HepG2 (cell line): Measurements from ENCODE around the gene LRRC39. TPM values are rescaled to one million over a fixed set of nuclear protein-coding genes. Genes with fewer than 3 reads are reported as not detected.

Experiments
- ATF1 ChIP-seq: IDR thresholded peaks from 2 replicates; pipeline ENCODE4 v1.6.1; 2016; ENCODE audit warnings: mild to moderate bottlenecking, control low read depth
- BCL6 ChIP-seq: IDR thresholded peaks from 2 replicates; pipeline ENCODE4 v1.6.1; 2016; ENCODE audit warnings: missing genetic modification reagents, missing compliant biosample characterization
- BORCS8-MEF2B ChIP-seq: sonication (generic); formaldehyde crosslinking; IDR thresholded peaks from 2 replicates; pipeline ENCODE4 v1.8.0; 2022; ENCODE audit warnings: mild to moderate bottlenecking, missing genetic modification reagents
- KAT7 ChIP-seq: IDR thresholded peaks from 2 replicates; pipeline ENCODE4 v1.6.1; 2018; ENCODE audit warnings: borderline replicate concordance, missing compliant biosample characterization
- KDM5B ChIP-seq: sonication (generic); formaldehyde crosslinking; IDR thresholded peaks from 2 replicates; pipeline ENCODE4 v1.4.0; 2020; ENCODE audit warnings: missing genetic modification reagents, mild to moderate bottlenecking, borderline replicate concordance
- KDM6A ChIP-seq: IDR thresholded peaks from 2 replicates; pipeline ENCODE4 v1.6.1; 2016; ENCODE audit warnings: low read depth
- KLF12 ChIP-seq: sonication (generic); formaldehyde crosslinking; IDR thresholded peaks from 2 replicates; pipeline ENCODE4 v1.4.0; 2020; ENCODE audit warnings: missing genetic modification reagents, borderline replicate concordance
- MBD4 ChIP-seq: IDR thresholded peaks from 2 replicates; pipeline ENCODE4 v1.6.1; 2012; ENCODE audit warnings: low read length, inconsistent platforms, borderline replicate concordance
- MEIS2 ChIP-seq: sonication (generic); formaldehyde crosslinking; IDR thresholded peaks from 2 replicates; pipeline ENCODE4 v1.9.0; 2021; ENCODE audit warnings: mild to moderate bottlenecking, missing genetic modification reagents
- NR2C2 ChIP-seq: sonication (generic); formaldehyde crosslinking; IDR thresholded peaks from 2 replicates; pipeline ENCODE4 v1.4.0; 2020; ENCODE audit warnings: missing genetic modification reagents, mild to moderate bottlenecking, moderate library complexity, borderline replicate concordance
- RBAK ChIP-seq: sonication (generic); formaldehyde crosslinking; IDR thresholded peaks from 2 replicates; pipeline ENCODE4 v1.5.1; 2020; ENCODE audit warnings: mild to moderate bottlenecking, missing genetic modification reagents
- RBM39 ChIP-seq: fragments of 200-400 bp; formaldehyde crosslinking; IDR thresholded peaks from one replicate; pipeline ENCODE4 v1.6.1; 2018; ENCODE audit warnings: antibody characterized with exemption, mild to moderate bottlenecking, low read depth, low read length; ENCODE audit not compliant: poor library complexity, severe bottlenecking
- REXO4 ChIP-seq: sonication (generic); formaldehyde crosslinking; IDR thresholded peaks from 2 replicates; pipeline ENCODE4 v1.8.0; 2022; ENCODE audit warnings: missing genetic modification reagents, mild to moderate bottlenecking, borderline replicate concordance
- SMYD3 ChIP-seq: sonication (generic); formaldehyde crosslinking; IDR thresholded peaks from 2 replicates; pipeline ENCODE4 v1.8.1; 2023; ENCODE audit warnings: mild to moderate bottlenecking, missing genetic modification reagents
- SP5 ChIP-seq: IDR thresholded peaks from 2 replicates; pipeline ENCODE4 v1.6.1; 2016; ENCODE audit warnings: low read depth, borderline replicate concordance
- TEAD3 ChIP-seq: optimal IDR thresholded peaks from 2 replicates; pipeline ENCODE3; 2016; ENCODE audit warnings: borderline replicate concordance
- TP53 ChIP-seq: sonication (generic); formaldehyde crosslinking; conservative IDR thresholded peaks from 2 replicates; pipeline ENCODE4 v1.4.0; 2020; ENCODE audit warnings: missing genetic modification reagents
- XBP1 ChIP-seq: sonication (generic); formaldehyde crosslinking; IDR thresholded peaks from 2 replicates; pipeline ENCODE4 v1.5.0; 2020; ENCODE audit warnings: missing genetic modification reagents
- ZEB1 ChIP-seq: IDR thresholded peaks from 2 replicates; pipeline ENCODE4 v1.6.1; 2012; ENCODE audit warnings: mild to moderate bottlenecking, low read depth, inconsistent platforms; ENCODE audit not compliant: insufficient replicate concordance
- ZFAT ChIP-seq: sonication (generic); formaldehyde crosslinking; conservative IDR thresholded peaks from 2 replicates; pipeline ENCODE4 v1.8.1; 2023; ENCODE audit warnings: missing genetic modification reagents, inconsistent platforms
- ZNF292 ChIP-seq: sonication (generic); formaldehyde crosslinking; IDR thresholded peaks from 2 replicates; pipeline ENCODE4 v1.8.1; 2022; ENCODE audit warnings: mild to moderate bottlenecking, low read depth, missing genetic modification reagents, borderline replicate concordance
- ZNF670 ChIP-seq: sonication (generic); formaldehyde crosslinking; IDR thresholded peaks from 2 replicates; pipeline ENCODE4 v1.8.0; 2022; ENCODE audit warnings: mild to moderate bottlenecking, missing genetic modification reagents, borderline replicate concordance
- ZNF746 ChIP-seq: sonication (generic); formaldehyde crosslinking; IDR thresholded peaks from 2 replicates; pipeline ENCODE4 v1.8.0; 2022; ENCODE audit warnings: mild to moderate bottlenecking, missing genetic modification reagents
- ZNF841 ChIP-seq: sonication (generic); formaldehyde crosslinking; IDR thresholded peaks from 2 replicates; pipeline ENCODE4 v1.8.1; 2023; ENCODE audit warnings: missing genetic modification reagents, borderline replicate concordance
- polyA plus RNA-seq, 8 experiments: library from polyadenylated mRNA; depleted of rRNA in 3 of 8; stranded (reverse) in 7 of 8; unstranded in 1 of 8; fragments of >200 nt; fragmentation: Illumina TruSeq in 4 of 8; extraction: Trizol in 4 of 8; gene quantifications; 2 replicates each; pipeline versions ENCODE4 v1.2.1 to v1.2.3, GENCODE V29; 2011 to 2016; ENCODE audit warnings: low read depth in 4 of 8, missing spikeins in 1 of 8, mixed read lengths in 1 of 8; ENCODE audit not compliant: insufficient read depth in 1 of 8
- total RNA-seq, 5 experiments: library from RNA; depleted of rRNA; stranded (reverse); fragments of >200 nt; fragmentation: Illumina TruSeq; extraction: Trizol; gene quantifications; 2 replicates each; pipeline ENCODE4 v1.2.3, GENCODE V29; 2016; ENCODE audit warnings: low read depth in 1 of 5
- TF ChIP-seq, protein P1 (sequence below): sonication (generic); formaldehyde crosslinking; IDR thresholded peaks from 2 replicates; pipeline ENCODE4 v1.4.0; 2020; ENCODE audit warnings: missing genetic modification reagents
- TF ChIP-seq, protein P2 (sequence below): IDR thresholded peaks from 2 replicates; pipeline ENCODE4 v1.6.1; 2016; ENCODE audit warnings: missing genetic modification reagents, missing compliant biosample characterization
- TF ChIP-seq, protein P3 (sequence below): sonication (generic); formaldehyde crosslinking; IDR thresholded peaks from 2 replicates; pipeline ENCODE4 v1.8.0; 2022; ENCODE audit warnings: missing genetic modification reagents, mild to moderate bottlenecking, inconsistent platforms, borderline replicate concordance

The LRRC39 gene
- total and polyA plus RNA-seq, 2 of the 13 experiments (the other 11 are each of a cell fraction or from before 2014, with no cell fraction given): 0.07 to 0.32 TPM

DNA sequence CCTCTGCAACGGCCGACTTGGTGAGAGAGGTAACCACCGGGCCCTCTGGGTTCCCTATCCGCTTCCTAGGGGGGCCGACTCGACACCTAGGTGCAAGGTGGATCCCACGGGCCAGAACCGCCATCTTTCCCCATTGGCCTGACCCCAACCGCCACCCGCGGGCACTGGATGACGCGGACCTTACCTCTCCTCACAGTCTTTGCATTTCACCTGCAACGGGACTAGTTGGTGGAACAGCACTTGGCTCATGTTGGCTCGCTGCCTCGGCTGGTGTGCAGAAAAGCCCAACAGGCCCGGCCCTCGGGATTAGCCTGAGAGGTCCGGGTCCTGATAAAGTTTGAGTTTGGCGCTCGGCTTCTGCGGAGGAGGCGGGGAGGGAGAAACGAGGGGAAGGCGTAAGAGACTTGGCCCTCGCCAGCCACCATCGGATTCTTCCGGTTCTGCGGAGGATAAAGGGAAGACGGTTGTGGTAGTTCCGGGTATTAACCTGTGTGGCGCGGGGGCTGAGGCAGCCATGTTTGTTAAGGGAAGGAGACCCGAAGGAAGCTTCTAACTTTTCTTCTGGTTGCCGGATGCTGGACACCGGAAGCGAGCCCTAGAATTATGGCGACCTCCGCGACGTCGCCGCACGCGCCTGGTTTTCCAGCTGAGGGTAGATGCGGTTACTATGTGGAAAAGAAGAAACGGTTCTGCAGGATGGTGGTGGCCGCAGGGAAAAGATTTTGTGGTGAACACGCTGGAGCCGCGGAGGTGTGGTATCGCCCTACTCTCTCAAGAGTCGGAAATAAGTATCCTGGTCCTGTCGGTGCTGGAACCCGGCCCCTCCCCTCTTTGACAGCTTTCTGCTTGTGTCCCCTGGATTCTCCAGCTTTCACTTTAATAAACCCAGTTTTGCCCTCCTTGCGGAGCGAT is 45.2 kb downstream of the LRRC39 start, which contains the start of the genes SASS6 and TRMT13 (continued):
- TF ChIP-seq, protein P1, sequence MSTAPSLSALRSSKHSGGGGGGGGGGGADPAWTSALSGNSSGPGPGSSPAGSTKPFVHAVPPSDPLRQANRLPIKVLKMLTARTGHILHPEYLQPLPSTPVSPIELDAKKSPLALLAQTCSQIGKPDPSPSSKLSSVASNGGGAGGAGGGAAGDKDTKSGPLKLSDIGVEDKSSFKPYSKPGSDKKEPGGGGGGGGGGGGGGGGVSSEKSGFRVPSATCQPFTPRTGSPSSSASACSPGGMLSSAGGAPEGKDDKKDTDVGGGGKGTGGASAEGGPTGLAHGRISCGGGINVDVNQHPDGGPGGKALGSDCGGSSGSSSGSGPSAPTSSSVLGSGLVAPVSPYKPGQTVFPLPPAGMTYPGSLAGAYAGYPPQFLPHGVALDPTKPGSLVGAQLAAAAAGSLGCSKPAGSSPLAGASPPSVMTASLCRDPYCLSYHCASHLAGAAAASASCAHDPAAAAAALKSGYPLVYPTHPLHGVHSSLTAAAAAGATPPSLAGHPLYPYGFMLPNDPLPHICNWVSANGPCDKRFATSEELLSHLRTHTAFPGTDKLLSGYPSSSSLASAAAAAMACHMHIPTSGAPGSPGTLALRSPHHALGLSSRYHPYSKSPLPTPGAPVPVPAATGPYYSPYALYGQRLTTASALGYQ (CRISPR knock-in tag): no peak; the same call in 1 of the 2 replicates
- TF ChIP-seq RBAK: no peak
- TF ChIP-seq MBD4: no peak
- no peak for TF ChIP-seq ZNF292 (CRISPR knock-in tag)
- TF ChIP-seq REXO4 (CRISPR knock-in tag): no peak
- TF ChIP-seq ZNF746 (CRISPR knock-in tag): peak; percentile 84; the same call in 1 of the 2 replicates
- peak; percentile 92 for TF ChIP-seq BORCS8-MEF2B
- TF ChIP-seq KDM5B (CRISPR knock-in tag): peak; percentile 73; the same call in 1 of the 2 replicates
- no peak for TF ChIP-seq XBP1 (CRISPR knock-in tag)
- no peak for TF ChIP-seq ZNF841 (CRISPR knock-in tag)
- peak; percentile 41 for TF ChIP-seq MEIS2 (CRISPR knock-in tag)
- TF ChIP-seq KDM6A (CRISPR knock-in tag): no peak
- TF ChIP-seq ZNF670 (CRISPR knock-in tag): no peak
- TF ChIP-seq, protein P2, sequence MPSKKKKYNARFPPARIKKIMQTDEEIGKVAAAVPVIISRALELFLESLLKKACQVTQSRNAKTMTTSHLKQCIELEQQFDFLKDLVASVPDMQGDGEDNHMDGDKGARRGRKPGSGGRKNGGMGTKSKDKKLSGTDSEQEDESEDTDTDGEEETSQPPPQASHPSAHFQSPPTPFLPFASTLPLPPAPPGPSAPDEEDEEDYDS: 0 out of 2 replicates have a peak, but pooled peaks have one; percentile 35
- TF ChIP-seq RBM39: peak; percentile 85
- peak; percentile 94 for TF ChIP-seq NR2C2 (CRISPR knock-in tag)
- no peak; the same call in 1 of the 2 replicates for TF ChIP-seq SMYD3
- TF ChIP-seq ATF1: peak; percentile 84
- no peak for TF ChIP-seq TEAD3 (CRISPR knock-in tag)
- peak; percentile 76 for TF ChIP-seq TP53 (CRISPR knock-in tag)
- TF ChIP-seq SP5 (CRISPR knock-in tag): peak; percentile 63; the same call in 1 of the 2 replicates
- TF ChIP-seq ZFAT (CRISPR knock-in tag): no peak
- TF ChIP-seq ZEB1: peak; percentile 79
- TF ChIP-seq, protein P3, sequence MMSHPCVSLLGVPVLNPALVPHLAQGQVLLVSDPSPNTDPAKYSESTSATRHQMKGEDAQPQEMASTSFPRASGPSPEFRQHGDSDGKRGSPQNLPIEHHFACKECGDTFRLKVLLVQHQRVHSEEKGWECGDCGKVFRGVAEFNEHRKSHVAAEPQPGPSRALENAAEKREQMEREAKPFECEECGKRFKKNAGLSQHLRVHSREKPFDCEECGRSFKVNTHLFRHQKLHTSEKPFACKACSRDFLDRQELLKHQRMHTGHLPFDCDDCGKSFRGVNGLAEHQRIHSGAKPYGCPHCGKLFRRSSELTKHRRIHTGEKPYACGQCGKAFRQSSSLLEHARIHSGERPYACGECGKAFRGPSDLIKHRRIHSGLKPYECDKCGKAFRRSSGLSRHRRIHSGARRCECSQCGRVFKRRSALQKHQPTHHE (CRISPR knock-in tag): peak; percentile 46; the same call in 1 of the 2 replicates
- peak; percentile 39; the same call in 1 of the 2 replicates for TF ChIP-seq BCL6 (CRISPR knock-in tag)
- TF ChIP-seq KLF12 (CRISPR knock-in tag): peak; percentile 90
- TF ChIP-seq KAT7 (CRISPR knock-in tag): peak; percentile 57
